Measurements from ENCODE around the gene KCNMB4. TPM values are rescaled to one million over a fixed set of nuclear protein-coding genes. Genes with fewer than 3 reads are reported as not detected.

The KCNMB4 gene
- total RNA-seq, 1 donor from 2014 or later, result 0.44 TPM

- DNase-seq (ENCODE audit: low spot score), result no peak
Measured at GRCh38 chr12:70443062-70443673, 77.1 kb downstream of the KCNMB4 start.

GRCh38 chr12:70444903-70445302 is 78.8 kb downstream of the KCNMB4 start:
- no peak for DNase-seq (ENCODE audit: low spot score)

GRCh38 chr12:70448371-70448770 is 82.3 kb downstream of the KCNMB4 start:
- DNase-seq (ENCODE audit: low spot score), result no peak

- DNase-seq (ENCODE audit: low spot score), result no peak
Measured at GRCh38 chr12:70449074-70449752, 83.1 kb downstream of the KCNMB4 start.

GRCh38 chr12:70449753-70450341 is 83.8 kb downstream of the KCNMB4 start:
- DNase-seq (ENCODE audit: low spot score), result no peak

- no peak for DNase-seq (ENCODE audit: low spot score)
Measured at GRCh38 chr12:70451528-70451927, 85.4 kb downstream of the KCNMB4 start.

- no peak for DNase-seq (ENCODE audit: low spot score)
Measured at GRCh38 chr12:70456953-70457352, 90.9 kb downstream of the KCNMB4 start.

GRCh38 chr12:70459786-70460185 is 93.7 kb downstream of the KCNMB4 start:
- no peak for DNase-seq (ENCODE audit: low spot score)

GRCh38 chr12:70463997-70464396 is 97.9 kb downstream of the KCNMB4 start:
- no peak for DNase-seq (ENCODE audit: low spot score)

- DNase-seq (ENCODE audit: low spot score), result no peak
Measured at GRCh38 chr12:70466753-70467152, 100.7 kb downstream of the KCNMB4 start.

GRCh38 chr12:70467476-70467875 is 101.4 kb downstream of the KCNMB4 start:
- no peak for DNase-seq (ENCODE audit: low spot score)

GRCh38 chr12:70467918-70468733 is 102.0 kb downstream of the KCNMB4 start:
- no peak for DNase-seq (ENCODE audit: low spot score)

GRCh38 chr12:70468741-70469140 is 102.7 kb downstream of the KCNMB4 start:
- DNase-seq (ENCODE audit: low spot score), result no peak

GRCh38 chr12:70469221-70469820 is 103.2 kb downstream of the KCNMB4 start:
- no peak for DNase-seq (ENCODE audit: low spot score)

- DNase-seq (ENCODE audit: low spot score), result no peak
Measured at GRCh38 chr12:70482764-70483163, 116.7 kb downstream of the KCNMB4 start.

Other genes with a start within 250 kb of the KCNMB4 start
- 119 TPM for gene CNOT2, start 122.9 kb upstream of the KCNMB4 start, total RNA-seq

All from ureter (tissue), 1 donor.